ENCODE results near the gene TNKS1BP1.

Gene TNKS1BP1

GRCh38 chr11:57310630-57311086 lies 14.1 kb downstream of the TNKS1BP1 start:
- ChIA-PET CTCF (interaction anchor here (2.1 to 3.1 kb wide), 2 partner anchors 7 to 11 kb away, joined by 8 to 9 read pairs; no protein-coding TSS in a partner anchor), POLR2A (no interaction called here)
- no peak for DNase-seq (ENCODE audit: extremely low spot score)
- no peak for TF ChIP-seq CTCF (IDR thresholded peaks at IDR 0.05; ENCODE audit: control extremely low read depth, extremely low read depth, low read depth, missing control alignments)

GRCh38 chr11:57310091-57310490 lies 14.7 kb downstream of the TNKS1BP1 start:
- no peak for DNase-seq (ENCODE audit: extremely low spot score)
- no peak for TF ChIP-seq CTCF (IDR thresholded peaks at IDR 0.05; ENCODE audit: control extremely low read depth, extremely low read depth, low read depth, missing control alignments)
- ChIA-PET CTCF (interaction anchor here (1.3 kb wide), 1 partner anchor 15 kb away, joined by 4 read pairs; no protein-coding TSS in a partner anchor), POLR2A (no interaction called here)

DNA sequence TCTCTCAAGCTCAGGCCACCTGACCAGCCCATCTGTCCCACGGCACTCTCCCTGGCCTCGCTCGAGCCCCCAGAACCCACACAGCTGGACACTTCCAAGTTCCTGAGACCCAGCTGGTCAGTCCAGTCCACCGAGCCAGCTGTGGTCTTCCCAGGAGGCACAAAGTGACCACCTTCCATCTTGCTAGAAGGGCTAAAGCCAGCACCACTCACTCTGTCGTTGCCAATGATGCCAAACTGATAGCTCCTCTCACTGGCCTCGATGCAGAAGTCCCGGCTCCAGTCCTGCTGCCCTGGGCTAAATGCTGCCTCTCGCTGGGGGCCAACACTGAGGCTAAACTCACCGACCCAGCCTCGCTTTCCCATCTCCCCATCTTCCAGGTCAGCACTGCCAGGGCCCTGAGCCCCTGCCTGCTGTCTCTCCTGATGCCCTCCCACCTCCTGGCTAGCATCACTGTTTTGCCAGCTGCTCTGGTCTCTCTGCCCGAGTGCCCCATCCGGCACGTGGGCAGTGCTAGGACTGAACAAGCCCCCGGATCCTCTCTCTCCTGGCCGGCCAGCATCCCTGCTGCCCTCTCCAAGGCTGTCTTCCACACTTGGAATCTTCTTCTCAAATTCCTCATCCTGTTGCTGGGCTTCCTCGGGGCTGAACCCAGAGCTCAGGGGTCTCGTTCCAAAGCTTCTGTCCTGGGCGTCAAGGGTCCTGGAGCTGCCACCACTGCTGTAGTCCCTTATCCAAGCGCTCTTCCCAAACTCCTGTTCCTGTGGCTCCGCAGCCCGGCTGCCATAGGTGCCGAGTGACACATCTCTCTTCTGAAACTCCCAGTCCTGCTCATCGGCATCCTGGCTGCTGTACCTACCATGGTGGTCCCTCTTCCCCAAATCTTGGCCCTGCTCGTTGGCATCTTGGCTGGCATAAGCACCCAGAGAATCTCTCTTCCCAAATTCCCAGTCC lies 15.4 kb downstream of the TNKS1BP1 start:
- CTCF ChIA-PET = interaction anchor here (1.3 kb wide), 1 partner anchor 14 kb away, joined by 4 read pairs; no protein-coding TSS in a partner anchor
- DNase-seq (ENCODE audit: extremely low spot score) = no peak
- POLR2A ChIA-PET = interaction anchor here (1.2 kb wide), 1 partner anchor 12 kb away, joined by 4 read pairs; no protein-coding TSS in a partner anchor
- no peak for TF ChIP-seq CTCF (IDR thresholded peaks at IDR 0.05; ENCODE audit: control extremely low read depth, extremely low read depth, low read depth, missing control alignments)

DNA sequence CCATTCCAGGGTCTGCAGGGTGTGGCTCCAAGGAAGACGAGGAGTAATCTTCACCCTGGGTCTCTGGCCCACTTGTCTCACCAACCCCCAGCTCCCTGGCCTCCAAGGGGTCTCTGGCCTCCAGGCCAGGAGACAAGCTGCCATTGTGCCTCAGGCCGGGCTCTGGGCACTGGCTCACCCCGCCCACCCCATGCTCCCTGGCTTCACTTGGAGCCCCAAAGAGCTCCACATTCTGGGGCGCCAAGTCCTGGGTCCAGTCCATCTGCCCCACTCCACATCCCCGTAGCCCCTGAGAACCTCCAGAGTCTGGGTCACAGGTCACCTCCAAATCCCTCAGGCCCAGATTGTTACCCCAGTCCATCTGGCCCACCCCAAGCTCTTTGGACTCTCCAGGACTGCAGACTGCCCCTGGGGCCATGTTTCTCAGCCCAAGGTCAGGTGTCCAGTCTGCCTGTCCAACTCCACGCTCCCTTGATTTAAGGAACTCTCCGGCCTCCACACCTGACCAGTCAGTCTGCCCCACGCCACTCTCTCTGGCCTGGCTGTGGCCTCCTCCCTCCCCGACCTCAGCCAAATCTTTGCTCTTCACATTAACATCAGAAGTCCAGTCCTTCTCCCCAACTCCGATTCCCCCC lies 16.2 kb downstream of the TNKS1BP1 start:
- no peak for TF ChIP-seq CTCF (IDR thresholded peaks at IDR 0.05; ENCODE audit: control extremely low read depth, extremely low read depth, low read depth, missing control alignments)
- ChIA-PET POLR2A (interaction anchor here (1.2 kb wide), 1 partner anchor 13 kb away, joined by 4 read pairs; no protein-coding TSS in a partner anchor), CTCF (interaction anchor here (1.3 to 1.4 kb wide), 2 partner anchors 13 to 58 kb away, joined by 3 to 4 read pairs; no protein-coding TSS in a partner anchor)
- DNase-seq (ENCODE audit: extremely low spot score) = no peak

DNA sequence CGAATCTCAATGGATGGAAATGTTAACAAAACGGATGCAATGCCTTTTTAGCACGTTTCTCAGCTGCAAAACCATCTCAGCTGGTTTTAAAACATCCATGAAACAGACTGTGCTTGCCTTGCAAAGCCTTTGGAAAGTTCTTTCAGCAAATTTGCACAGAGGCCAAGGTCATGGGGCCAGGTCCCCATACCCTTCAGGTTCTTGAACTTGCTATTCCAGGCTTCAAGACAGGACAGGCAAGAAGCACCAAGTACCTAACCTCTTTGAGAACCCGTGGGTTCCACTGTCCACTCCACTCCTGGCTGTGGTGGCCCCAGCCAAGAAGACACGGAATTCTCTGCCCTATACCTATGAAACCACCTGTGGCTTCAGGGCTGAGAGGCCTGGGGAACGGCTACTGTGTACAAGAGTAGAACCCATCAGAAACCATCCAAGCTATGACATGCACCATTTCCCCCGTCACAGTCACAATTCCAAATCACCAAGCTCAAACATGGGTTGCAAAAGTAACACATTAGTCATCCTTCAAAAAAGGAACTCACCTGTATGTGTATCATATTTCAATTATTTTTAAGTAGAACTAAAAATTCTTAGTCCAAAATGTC lies 17.0 kb downstream of the TNKS1BP1 start:
- no peak for DNase-seq (ENCODE audit: extremely low spot score)

More for the DNA sequence above, 17.0 kb downstream of the TNKS1BP1 start:
- ChIA-PET POLR2A (no interaction called here), CTCF (interaction anchor here (0.7 to 1.4 kb wide), 2 partner anchors 13 to 57 kb away, joined by 3 read pairs; no protein-coding TSS in a partner anchor)
- TF ChIP-seq CTCF (IDR thresholded peaks at IDR 0.05; ENCODE audit: control extremely low read depth, extremely low read depth, low read depth, missing control alignments) = no peak
